PC-3 (cell line): ENCODE measurements around the gene PLAA. TPM values are rescaled to one million over a fixed set of nuclear protein-coding genes. Genes with fewer than 3 reads are reported as not detected.

ENCODE experiments used
- ATAC-seq: fragments of 200-7000 bp; cut with Tn5 transposase; 2 replicates; pipeline ENCODE4 v1.9.1; 2020; ENCODE audit warnings: mild to moderate bottlenecking, moderate library complexity
- BruUV-seq: library from RNA; stranded (reverse); fragments of 400-500 nt; replicated peaks from 2 replicates; lab custom pipeline; 2021; lab: Mats Ljungman, UMichigan
- CTCF ChIA-PET: fragments of 300-600 bp; sonication (Branson Sonifier 250); formaldehyde crosslinking; loops from one replicate; lab custom pipeline; 2022; ENCODE audit warnings: antibody characterized with exemption; lab: Charles Lee
- POLR2A ChIA-PET: fragments of 300-600 bp; sonication (Branson Sonifier 250); formaldehyde crosslinking; loops from one replicate; lab custom pipeline; 2022; ENCODE audit warnings: antibody characterized with exemption; ENCODE audit not compliant: unreplicated experiment; lab: Charles Lee
- DNase-seq: peaks from one replicate; pipeline ENCODE4 v3.0.0-alpha.2; 2015
- H2AFZ ChIP-seq: fragments of 300-600 bp; sonication (generic); 2 replicates; pipeline ENCODE4 v1.6.0; 2016; ENCODE audit warnings: antibody characterized with exemption, low read length
- H3F3A ChIP-seq: fragments of 300-600 bp; sonication (generic); one replicate; pipeline ENCODE4 v1.6.0; 2017; ENCODE audit warnings: antibody characterized with exemption, low read length, control low read depth, mild to moderate bottlenecking; ENCODE audit not compliant: unreplicated experiment
- H3K27ac ChIP-seq: fragments of 300-600 bp; sonication (generic); 2 replicates; pipeline ENCODE4 v1.5.1; 2016; ENCODE audit warnings: mild to moderate bottlenecking, low read length
- H3K27me3 ChIP-seq: fragments of 300-600 bp; sonication (generic); 2 replicates; pipeline ENCODE4 v1.6.1; 2016; ENCODE audit warnings: low read length, mixed read lengths
- H3K36me3 ChIP-seq: fragments of 300-600 bp; sonication (generic); 2 replicates; pipeline ENCODE4 v1.6.1; 2016; ENCODE audit warnings: low read depth, mixed run types, low read length, mixed read lengths
- H3K4me1 ChIP-seq: fragments of 300-600 bp; sonication (generic); 2 replicates; pipeline ENCODE4 v1.5.1; 2016; ENCODE audit warnings: low read length; ENCODE audit not compliant: insufficient read depth
- H3K4me2 ChIP-seq: fragments of 300-600 bp; sonication (generic); 2 replicates; pipeline ENCODE4 v1.6.0; 2016; ENCODE audit warnings: low read length
- H3K4me3 ChIP-seq: fragments of 300-600 bp; sonication (generic); 2 replicates; pipeline ENCODE4 v1.5.1; 2016; ENCODE audit warnings: mild to moderate bottlenecking, low read length, mixed read lengths
- H3K79me2 ChIP-seq: fragments of 300-600 bp; sonication (generic); 2 replicates; pipeline ENCODE4 v1.6.1; 2017; ENCODE audit warnings: low read length, mixed read lengths
- H3K9ac ChIP-seq: fragments of 300-600 bp; sonication (generic); 2 replicates; pipeline ENCODE4 v1.6.0; 2016; ENCODE audit warnings: mild to moderate bottlenecking, low read length
- H3K9me2 ChIP-seq: fragments of 300-600 bp; sonication (generic); replicated peaks from 2 replicates; pipeline ENCODE4 v1.6.1; 2016; ENCODE audit warnings: mixed run types, low read length, mixed read lengths
- H3K9me3 ChIP-seq: fragments of 300-600 bp; sonication (generic); 2 replicates; pipeline ENCODE4 v1.6.1; 2016; ENCODE audit warnings: low read length, mixed read lengths
- H4K20me1 ChIP-seq: fragments of 300-600 bp; sonication (generic); 2 replicates; pipeline ENCODE4 v1.6.1; 2016; ENCODE audit warnings: low read length, mixed read lengths
- EZH2 ChIP-seq: fragments of 300-600 bp; sonication (generic); IDR thresholded peaks from one replicate; pipeline ENCODE4 v1.6.1; 2017; ENCODE audit warnings: antibody characterized with exemption, mild to moderate bottlenecking, low read length; ENCODE audit not compliant: unreplicated experiment
- EZH2phosphoT487 ChIP-seq: fragments of 300-600 bp; sonication (generic); IDR thresholded peaks from 2 replicates; pipeline ENCODE4 v1.6.1; 2018; ENCODE audit warnings: mild to moderate bottlenecking, antibody characterized with exemption, low read length, borderline replicate concordance
- intact Hi-C: fragments of 100-400 bp; cut with micrococcal nuclease; formaldehyde crosslinking; loops from 2 replicates; pipeline ENCODE4 v1.9.0; 2023
- total RNA-seq: library from RNA; depleted of rRNA; stranded (reverse); fragments of >200 nt; gene quantifications from 2 replicates; pipeline ENCODE4 v1.2.3, GENCODE V29; 2014
- TF ChIP-seq, protein P1 (sequence below): fragments of 300-600 bp; sonication (generic); conservative IDR thresholded peaks from 2 replicates; pipeline ENCODE4 v1.5.1; 2017; ENCODE audit warnings: antibody characterized with exemption, low read depth, mild to moderate bottlenecking, low read length

The PLAA gene
- total RNA-seq, 1 experiment from 2014 or later: 34.6 TPM

- Histone ChIP-seq H3F3A (no peaks in the 10 kb centered on the region), H3K9ac (no peak overlapping the region), H3K4me1 (peaks cover 14% of the 10 kb centered on the region), H3K27ac (no peak overlapping the region), H3K36me3 (no peaks in the 10 kb centered on the region), H4K20me1 (no peaks in the 10 kb centered on the region), H3K79me2 (0 out of 2 replicates have a peak, but pooled peaks cover 12% of the 10 kb centered on the region), H3K27me3 (no peaks in the 10 kb centered on the region), H3K9me3 (no peaks in the 10 kb centered on the region), H3K9me2 (no peaks in the 10 kb centered on the region), H3K4me3 (no peak overlapping the region), H2AFZ (no peak overlapping the region), H3K4me2 (no peak overlapping the region)
- no TSS peak for BruUV-seq
- DNase-seq (no peak), ATAC-seq (no peak)
- ChIA-PET CTCF (no interaction called here), POLR2A (no interaction called here)
- intact Hi-C loops: no loop called here
- TF ChIP-seq, protein P1, sequence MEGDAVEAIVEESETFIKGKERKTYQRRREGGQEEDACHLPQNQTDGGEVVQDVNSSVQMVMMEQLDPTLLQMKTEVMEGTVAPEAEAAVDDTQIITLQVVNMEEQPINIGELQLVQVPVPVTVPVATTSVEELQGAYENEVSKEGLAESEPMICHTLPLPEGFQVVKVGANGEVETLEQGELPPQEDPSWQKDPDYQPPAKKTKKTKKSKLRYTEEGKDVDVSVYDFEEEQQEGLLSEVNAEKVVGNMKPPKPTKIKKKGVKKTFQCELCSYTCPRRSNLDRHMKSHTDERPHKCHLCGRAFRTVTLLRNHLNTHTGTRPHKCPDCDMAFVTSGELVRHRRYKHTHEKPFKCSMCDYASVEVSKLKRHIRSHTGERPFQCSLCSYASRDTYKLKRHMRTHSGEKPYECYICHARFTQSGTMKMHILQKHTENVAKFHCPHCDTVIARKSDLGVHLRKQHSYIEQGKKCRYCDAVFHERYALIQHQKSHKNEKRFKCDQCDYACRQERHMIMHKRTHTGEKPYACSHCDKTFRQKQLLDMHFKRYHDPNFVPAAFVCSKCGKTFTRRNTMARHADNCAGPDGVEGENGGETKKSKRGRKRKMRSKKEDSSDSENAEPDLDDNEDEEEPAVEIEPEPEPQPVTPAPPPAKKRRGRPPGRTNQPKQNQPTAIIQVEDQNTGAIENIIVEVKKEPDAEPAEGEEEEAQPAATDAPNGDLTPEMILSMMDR: no peak
- TF ChIP-seq EZH2 (no peak), EZH2phosphoT487 (no peak)
Observed at GRCh38 chr9:26954050-26954508, 7.0 kb upstream of the PLAA start.

DNA sequence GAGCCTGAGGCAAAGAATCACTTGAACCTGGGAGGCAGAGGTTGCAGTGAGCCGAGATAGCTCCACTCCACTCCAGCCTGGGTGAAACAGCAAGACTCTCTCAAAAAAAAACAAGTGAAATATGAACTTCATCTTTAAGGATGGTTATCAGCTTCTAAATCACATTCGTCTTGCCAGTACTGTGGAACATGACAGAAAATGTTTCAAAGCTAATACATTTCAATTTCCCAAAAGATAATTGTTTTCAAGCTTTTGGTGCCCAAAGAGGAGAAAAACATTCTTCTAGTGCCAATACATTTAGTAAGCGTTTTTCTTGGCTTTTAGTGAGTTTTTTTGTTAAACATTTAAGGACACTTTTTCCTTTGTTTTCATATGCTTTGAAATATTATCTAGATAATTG, 4.8 kb upstream of the PLAA start:
- H3K4me3 ChIP-seq: no peak overlapping the region
- H3K79me2 ChIP-seq: peaks cover 7% of the 10 kb centered on the region
- no peaks in the 10 kb centered on the region for H3K9me3 ChIP-seq
- no peaks in the 10 kb centered on the region for H4K20me1 ChIP-seq
- no peak overlapping the region for H2AFZ ChIP-seq
- H3F3A ChIP-seq: no peaks in the 10 kb centered on the region
- H3K9me2 ChIP-seq: no peaks in the 10 kb centered on the region
- peaks cover 11% of the 10 kb centered on the region for H3K4me1 ChIP-seq
- no peaks in the 10 kb centered on the region for H3K27me3 ChIP-seq
- no peaks in the 10 kb centered on the region for H3K36me3 ChIP-seq
- CTCF ChIA-PET: no interaction called here
- TF ChIP-seq EZH2phosphoT487 (no peak), EZH2 (no peak)
- TF ChIP-seq, protein P1: no peak
- intact Hi-C loops: no loop called here
- DNase-seq (no peak), ATAC-seq (no peak)
- H3K4me2 ChIP-seq: no peak overlapping the region
- no peak overlapping the region for H3K9ac ChIP-seq
- H3K27ac ChIP-seq: no peak overlapping the region
- POLR2A ChIA-PET: no interaction called here
- no TSS peak for BruUV-seq

- ChIA-PET CTCF (no interaction called here), POLR2A (no interaction called here)
- H3K36me3 ChIP-seq: no peaks in the 10 kb centered on the region
- BruUV-seq: no TSS peak
- H3K4me3 ChIP-seq: no peak overlapping the region
- H4K20me1 ChIP-seq: peaks cover 7% of the 10 kb centered on the region; the same call in 1 of the 2 replicates
- H3F3A ChIP-seq: no peaks in the 10 kb centered on the region
- H3K27ac ChIP-seq: no peak overlapping the region
- H3K9ac ChIP-seq: no peak overlapping the region
- peaks cover 15% of the 10 kb centered on the region for H3K79me2 ChIP-seq
- TF ChIP-seq EZH2phosphoT487 (no peak), EZH2 (no peak)
- TF ChIP-seq, protein P1: no peak
- H2AFZ ChIP-seq: no peak overlapping the region
- H3K27me3 ChIP-seq: no peaks in the 10 kb centered on the region
- no peak for DNase-seq
- H3K9me2 ChIP-seq: no peaks in the 10 kb centered on the region
- no peak for ATAC-seq
- H3K9me3 ChIP-seq: no peaks in the 10 kb centered on the region
- peaks cover 9% of the 10 kb centered on the region; the same call in 1 of the 2 replicates for H3K4me1 ChIP-seq
- intact Hi-C loops: no loop called here
- no peak overlapping the region for H3K4me2 ChIP-seq
Observed at GRCh38 chr9:26950521-26950920, 3.5 kb upstream of the PLAA start.
